Stimulated activated effector memory CD8-positive, alpha-beta T cell treated with anti-CD3 and anti-CD28 coated beads, Interleukin-12 subunit alpha, Interleukin-12 subunit beta, amount 100 ng/mL, for 72 hours (primary cell): ENCODE measurements around the gene SH3RF1.

Source experiments
- ATAC-seq: fragments of 150-1000 bp; cut with Tn5 transposase; 2 replicates; pipeline ENCODE4 v1.10.0; 2021
- DNase-seq, 2 donors: peaks; one replicate each; pipeline ENCODE4 v3.0.0; 2021 to 2022; ENCODE audit warnings: low spot score in 2 of 2
- H3K27ac Mint-ChIP-seq: one replicate; pipeline ENCODE4 v1.8.0; 2022; ENCODE audit warnings: mild to moderate bottlenecking, mixed read lengths
- H3K36me3 Mint-ChIP-seq: one replicate; pipeline ENCODE4 v1.8.0; 2022; ENCODE audit warnings: mild to moderate bottlenecking, mixed read lengths
- H3K4me1 Mint-ChIP-seq: one replicate; pipeline ENCODE4 v1.8.0; 2022; ENCODE audit warnings: mixed read lengths
- H3K4me3 Mint-ChIP-seq: one replicate; pipeline ENCODE4 v1.8.0; 2022; ENCODE audit warnings: mild to moderate bottlenecking, mixed read lengths
- H3K9me3 Mint-ChIP-seq: one replicate; pipeline ENCODE4 v1.8.0; 2022; ENCODE audit warnings: mixed read lengths

Gene SH3RF1

DNA sequence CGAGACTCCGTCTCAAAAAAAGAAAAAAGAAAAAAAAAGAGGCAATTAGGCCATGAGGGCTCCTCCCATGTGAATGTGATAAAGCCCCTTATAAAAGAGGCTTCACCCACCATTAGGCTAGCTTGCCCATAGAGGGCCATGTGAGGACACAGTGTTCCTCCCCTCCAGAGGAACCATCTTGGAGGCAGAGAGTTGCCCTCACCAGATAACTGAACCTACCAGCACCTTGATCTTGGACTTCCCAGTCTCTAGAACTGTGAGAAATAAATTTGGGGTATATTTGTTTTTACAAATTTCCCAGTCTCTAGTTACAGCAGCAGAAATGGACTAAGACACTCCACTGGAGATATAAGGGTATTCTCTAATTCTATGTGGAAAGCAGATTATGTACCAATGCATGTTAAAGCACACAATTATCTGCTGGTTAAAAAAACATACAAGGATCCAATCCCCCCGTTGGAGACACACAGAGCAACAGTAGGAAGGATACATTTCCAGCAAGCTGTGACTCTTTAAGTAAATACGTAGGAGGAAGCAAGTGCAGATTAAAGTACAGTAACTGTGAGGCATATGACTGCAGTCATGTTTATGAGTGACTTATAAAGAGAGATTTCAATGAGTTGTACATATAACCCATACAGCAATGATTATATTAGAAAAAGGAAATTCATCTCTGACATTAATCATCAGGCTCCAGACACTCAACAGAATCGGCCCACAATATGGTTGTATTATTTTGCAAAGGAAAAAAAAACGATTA, 21.4 kb downstream of the SH3RF1 start:
- ATAC-seq (no peak), DNase-seq (no peak)
- Mint-ChIP-seq H3K36me3 (no peaks in the 10 kb centered on the region), H3K4me1 (no peaks in the 10 kb centered on the region), H3K27ac (no peak overlapping the region), H3K9me3 (no peaks in the 10 kb centered on the region), H3K4me3 (no peak overlapping the region)

DNA sequence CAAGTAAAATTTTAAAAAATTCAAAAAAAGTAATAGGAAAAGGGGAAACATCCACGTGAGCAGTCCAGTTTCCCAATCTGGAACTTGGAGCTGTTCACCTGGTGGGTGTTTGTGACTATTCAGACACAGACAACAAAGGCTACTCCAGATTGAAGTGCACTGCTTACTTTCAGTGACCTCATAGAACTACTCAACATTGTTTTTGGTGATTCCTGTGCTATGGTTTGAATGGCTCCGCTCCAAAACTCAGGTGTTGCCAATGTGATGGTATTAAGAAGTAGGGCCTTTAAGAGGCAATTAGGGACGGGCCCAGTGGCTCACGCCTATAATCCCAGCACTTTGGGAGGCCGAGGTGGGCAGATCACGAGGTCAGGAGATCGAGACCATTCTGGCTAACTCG, 22.1 kb downstream of the SH3RF1 start:
- Mint-ChIP-seq H3K9me3 (no peaks in the 10 kb centered on the region), H3K36me3 (no peaks in the 10 kb centered on the region), H3K27ac (no peak overlapping the region), H3K4me3 (no peak overlapping the region), H3K4me1 (no peaks in the 10 kb centered on the region)
- ATAC-seq = no peak
- no peak for DNase-seq

- H3K9me3 Mint-ChIP-seq = no peaks in the 10 kb centered on the region
- no peak overlapping the region for H3K4me3 Mint-ChIP-seq
- no peak for DNase-seq
- no peak overlapping the region for H3K27ac Mint-ChIP-seq
- H3K4me1 Mint-ChIP-seq = no peaks in the 10 kb centered on the region
- H3K36me3 Mint-ChIP-seq = no peaks in the 10 kb centered on the region
- ATAC-seq = no peak
Observed at GRCh38 chr4:169246957-169247396, 23.8 kb downstream of the SH3RF1 start.

- Mint-ChIP-seq H3K9me3 (no peaks in the 10 kb centered on the region), H3K36me3 (no peaks in the 10 kb centered on the region), H3K4me1 (no peaks in the 10 kb centered on the region), H3K4me3 (no peak overlapping the region), H3K27ac (no peak overlapping the region)
- DNase-seq (no peak), ATAC-seq (no peak)
Observed at GRCh38 chr4:169246279-169246678, 24.5 kb downstream of the SH3RF1 start.

- Mint-ChIP-seq H3K4me1 (no peaks in the 10 kb centered on the region), H3K4me3 (no peak overlapping the region), H3K36me3 (no peaks in the 10 kb centered on the region), H3K27ac (no peak overlapping the region), H3K9me3 (no peaks in the 10 kb centered on the region)
- ATAC-seq (no peak), DNase-seq (no peak)
Observed at GRCh38 chr4:169245061-169245460, 25.7 kb downstream of the SH3RF1 start.

GRCh38 chr4:169243825-169244609, 26.7 kb downstream of the SH3RF1 start:
- H3K4me3 Mint-ChIP-seq = no peak overlapping the region
- no peak overlapping the region for H3K27ac Mint-ChIP-seq
- H3K36me3 Mint-ChIP-seq = no peaks in the 10 kb centered on the region
- no peaks in the 10 kb centered on the region for H3K4me1 Mint-ChIP-seq
- no peak for DNase-seq
- no peak for ATAC-seq
- H3K9me3 Mint-ChIP-seq = no peaks in the 10 kb centered on the region

DNA sequence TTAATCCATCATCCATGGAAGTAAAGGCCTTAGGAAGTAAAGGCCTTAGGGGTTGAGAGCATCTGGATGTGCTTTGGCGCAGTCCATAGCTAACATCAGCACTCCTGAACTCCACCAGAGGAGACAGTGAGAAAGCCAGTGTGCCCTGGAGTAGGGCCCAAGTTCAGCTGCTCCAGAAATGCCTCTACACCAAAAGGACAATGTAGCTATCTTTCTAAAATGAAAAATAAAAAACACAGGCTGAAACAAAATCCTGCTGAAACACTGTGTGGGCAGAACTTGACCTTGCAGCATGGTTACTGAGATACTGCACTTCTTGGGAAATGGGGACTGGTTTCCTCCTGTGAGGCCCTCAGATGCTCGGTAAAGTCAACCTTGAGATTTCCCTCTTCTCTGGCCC, 29.3 kb downstream of the SH3RF1 start:
- ATAC-seq = no peak

GRCh38 chr4:169239221-169239905, 31.4 kb downstream of the SH3RF1 start:
- DNase-seq (no peak), ATAC-seq (no peak)
- Mint-ChIP-seq H3K27ac (no peak overlapping the region), H3K9me3 (no peaks in the 10 kb centered on the region), H3K4me3 (no peak overlapping the region), H3K4me1 (no peaks in the 10 kb centered on the region), H3K36me3 (no peaks in the 10 kb centered on the region)

More for the DNA sequence above, 29.3 kb downstream of the SH3RF1 start:
- Mint-ChIP-seq H3K36me3 (no peaks in the 10 kb centered on the region), H3K4me1 (no peaks in the 10 kb centered on the region), H3K4me3 (no peak overlapping the region), H3K9me3 (no peaks in the 10 kb centered on the region), H3K27ac (no peak overlapping the region)
- no peak for DNase-seq

- H3K36me3 Mint-ChIP-seq = no peaks in the 10 kb centered on the region
- H3K4me1 Mint-ChIP-seq = no peaks in the 10 kb centered on the region
- DNase-seq = no peak
- no peak for ATAC-seq
- no peaks in the 10 kb centered on the region for H3K9me3 Mint-ChIP-seq
- no peak overlapping the region for H3K27ac Mint-ChIP-seq
- no peak overlapping the region for H3K4me3 Mint-ChIP-seq
Observed at GRCh38 chr4:169238445-169238844, 32.3 kb downstream of the SH3RF1 start.

DNA sequence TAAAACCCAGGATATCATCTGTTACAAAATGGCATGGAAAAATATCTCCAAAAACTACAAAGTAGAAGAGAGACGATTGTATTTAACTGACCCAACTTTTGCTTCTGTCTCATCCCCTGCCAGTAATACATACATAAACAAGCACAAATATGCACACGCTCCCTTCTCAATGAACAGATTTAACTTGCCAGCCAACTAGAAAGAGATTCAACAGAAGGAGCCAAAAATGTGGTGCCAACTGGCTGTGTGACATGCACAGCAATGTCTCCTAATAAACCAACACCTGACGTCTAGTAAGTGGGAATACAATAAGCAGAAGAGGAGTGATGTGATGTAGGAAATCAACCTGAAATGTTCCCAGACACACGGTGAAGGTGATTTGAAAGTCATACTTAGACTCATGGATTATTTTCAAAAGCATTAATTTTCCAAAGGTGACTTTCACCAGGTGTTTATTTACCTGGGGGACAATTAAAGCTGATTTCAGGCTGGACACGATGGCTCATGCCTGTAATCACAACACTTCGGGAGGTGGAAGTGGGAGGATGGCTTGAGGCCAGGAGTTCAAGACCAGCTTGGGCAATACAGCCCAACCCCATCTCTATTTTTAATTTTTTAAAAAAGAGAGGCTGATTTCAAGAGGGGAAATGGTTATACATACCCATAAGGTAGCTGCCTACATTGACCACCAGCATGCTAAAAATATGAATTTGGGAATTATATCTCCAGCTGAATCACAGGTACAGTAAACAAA, 33.7 kb downstream of the SH3RF1 start:
- no peak overlapping the region for H3K27ac Mint-ChIP-seq
- H3K4me3 Mint-ChIP-seq = no peak overlapping the region
- DNase-seq (no peak), ATAC-seq (no peak)
- H3K9me3 Mint-ChIP-seq = no peaks in the 10 kb centered on the region
- H3K4me1 Mint-ChIP-seq = no peaks in the 10 kb centered on the region
- no peaks in the 10 kb centered on the region for H3K36me3 Mint-ChIP-seq

GRCh38 chr4:169236078-169236477, 34.7 kb downstream of the SH3RF1 start:
- H3K36me3 Mint-ChIP-seq = no peaks in the 10 kb centered on the region
- no peak for DNase-seq
- no peak for ATAC-seq
- no peaks in the 10 kb centered on the region for H3K4me1 Mint-ChIP-seq
- H3K9me3 Mint-ChIP-seq = no peaks in the 10 kb centered on the region
- H3K4me3 Mint-ChIP-seq = no peak overlapping the region
- H3K27ac Mint-ChIP-seq = no peak overlapping the region

DNA sequence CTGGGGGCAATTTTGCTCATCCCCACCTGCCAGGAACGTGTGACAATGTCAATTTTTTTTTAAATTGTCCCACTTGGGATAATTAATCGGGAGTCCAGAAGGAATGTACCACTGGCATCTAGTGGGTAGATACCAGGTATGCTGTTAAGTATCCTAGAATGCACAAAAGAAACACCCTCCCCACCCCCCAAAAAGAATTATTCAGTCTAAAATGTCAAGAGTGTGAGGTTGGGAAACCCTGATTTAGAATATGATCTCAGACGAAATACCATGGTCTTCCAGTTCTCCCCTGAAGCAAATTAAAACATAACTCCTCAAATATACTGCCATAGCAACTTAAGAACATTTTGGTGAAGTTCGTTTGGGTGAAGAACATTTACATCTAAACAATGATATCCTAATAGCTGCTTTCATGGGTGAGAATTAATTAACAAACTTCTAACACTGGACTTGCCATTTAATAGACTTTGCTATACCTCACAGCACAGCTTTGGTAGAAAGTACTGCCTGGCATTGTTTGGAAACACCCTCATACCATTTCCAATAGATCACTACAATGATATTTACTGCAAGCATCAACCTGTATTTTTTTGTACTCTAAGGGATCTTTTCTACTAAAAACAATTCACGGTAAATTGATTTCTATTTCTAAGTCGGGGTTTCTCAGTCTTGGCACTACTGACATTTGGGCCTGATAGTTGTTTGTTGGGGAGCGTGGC, 36.5 kb downstream of the SH3RF1 start:
- Mint-ChIP-seq H3K36me3 (no peaks in the 10 kb centered on the region), H3K9me3 (no peaks in the 10 kb centered on the region), H3K4me3 (no peak overlapping the region), H3K4me1 (no peaks in the 10 kb centered on the region), H3K27ac (no peak overlapping the region)
- no peak for DNase-seq
- ATAC-seq = no peak

DNA sequence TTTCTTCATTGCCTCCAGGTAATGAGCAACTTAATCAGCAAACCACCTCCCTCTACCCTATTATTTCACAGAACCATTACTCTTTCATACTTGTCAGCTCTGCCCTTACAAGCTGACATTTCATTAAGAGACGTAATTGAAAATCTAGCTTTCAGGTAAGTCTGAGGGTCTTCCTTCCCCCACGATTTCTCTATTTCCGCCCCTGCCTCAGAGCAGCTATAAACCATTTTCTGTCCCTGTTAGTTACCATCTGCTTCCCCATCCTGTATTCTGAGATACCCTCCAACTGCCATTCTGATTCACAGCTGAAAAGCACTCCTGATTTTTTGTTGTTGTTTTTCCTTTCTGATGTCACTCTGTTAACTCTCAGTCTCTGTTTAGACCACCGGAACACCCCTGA, 37.1 kb downstream of the SH3RF1 start:
- no peaks in the 10 kb centered on the region for H3K4me1 Mint-ChIP-seq

GRCh38 chr4:169231647-169232262, 39.0 kb downstream of the SH3RF1 start:
- H3K4me3 Mint-ChIP-seq = no peak overlapping the region
- no peak overlapping the region for H3K27ac Mint-ChIP-seq
- H3K36me3 Mint-ChIP-seq = no peaks in the 10 kb centered on the region
- H3K9me3 Mint-ChIP-seq = no peaks in the 10 kb centered on the region
- ATAC-seq (no peak), DNase-seq (no peak)
- no peaks in the 10 kb centered on the region for H3K4me1 Mint-ChIP-seq

More for the DNA sequence above, 37.1 kb downstream of the SH3RF1 start:
- H3K36me3 Mint-ChIP-seq = no peaks in the 10 kb centered on the region
- H3K4me3 Mint-ChIP-seq = no peak overlapping the region
- no peak for ATAC-seq
- no peak for DNase-seq
- H3K27ac Mint-ChIP-seq = no peak overlapping the region
- no peaks in the 10 kb centered on the region for H3K9me3 Mint-ChIP-seq
